ENCODE results near the gene DDX1. TPM values are rescaled to one million over a fixed set of nuclear protein-coding genes. Genes with fewer than 3 reads are reported as not detected.

Gene DDX1
- total and polyA plus RNA-seq, 2 donors (not counting 1 experiment from before 2014, with no cell fraction given): 13.2 to 52.6 TPM

- POLR2A ChIA-PET: no interaction called here
- Histone ChIP-seq H3K4me1 (ENCODE audit: control insufficient read depth in 2 of 2, insufficient read depth in 2 of 2, low read length in 2 of 2) (peaks cover 9 to 13% of the 10 kb centered on the region in 2 donors), H3K9me3 (ENCODE audit: control extremely low read depth in 1 of 3, control insufficient read depth in 2 of 3, insufficient read depth in 1 of 3, low read length in 2 of 3) (peaks cover 0 to 6% (median 0%) of the 10 kb centered on the region in 3 donors), H3K36me3 (replicated peaks in 1 of 2; ENCODE audit: control extremely low read depth in 1 of 2, control insufficient read depth in 1 of 2, extremely low read depth in 1 of 2, insufficient read depth in 2 of 2, low read length in 1 of 2) (no peaks in the 10 kb centered on the region), H3K27me3 (replicated peaks in 1 of 4; ENCODE audit: control extremely low read depth in 1 of 4, control insufficient read depth in 3 of 4, insufficient read depth in 4 of 4, low read length in 3 of 4) (peaks cover 0 to under 1% (median 0%) of the 10 kb centered on the region in 4 experiments), H3K4me2 (replicated peaks; ENCODE audit: low read depth, low read length, poor library complexity, severe bottlenecking) (no peak overlapping the region), H4K20me1 (ENCODE audit: control insufficient read depth, insufficient read depth, low read length, poor library complexity, severe bottlenecking) (no peaks in the 10 kb centered on the region), H3K27ac (ENCODE audit: low read length in 2 of 2) (no peak overlapping the region), H3K4me3 (ENCODE audit: control extremely low read depth in 1 of 5, extremely low read depth in 1 of 5, insufficient read depth in 1 of 5, low read depth in 2 of 5, low read length in 4 of 5) (no peak overlapping the region), H2AFZ (ENCODE audit: insufficient read depth, low read depth, low read length, poor library complexity, severe bottlenecking) (no peak overlapping the region), H3K79me2 (ENCODE audit: control insufficient read depth, insufficient read depth, low read length) (no peaks in the 10 kb centered on the region), H3K9ac (ENCODE audit: low read length) (no peak overlapping the region)
- no peak for TF ChIP-seq EZH2 (IDR thresholded peaks at IDR 0.05; ENCODE audit: borderline replicate concordance, insufficient read depth, low read depth, low read length, poor library complexity, severe bottlenecking)
- TF ChIP-seq, protein P1, sequence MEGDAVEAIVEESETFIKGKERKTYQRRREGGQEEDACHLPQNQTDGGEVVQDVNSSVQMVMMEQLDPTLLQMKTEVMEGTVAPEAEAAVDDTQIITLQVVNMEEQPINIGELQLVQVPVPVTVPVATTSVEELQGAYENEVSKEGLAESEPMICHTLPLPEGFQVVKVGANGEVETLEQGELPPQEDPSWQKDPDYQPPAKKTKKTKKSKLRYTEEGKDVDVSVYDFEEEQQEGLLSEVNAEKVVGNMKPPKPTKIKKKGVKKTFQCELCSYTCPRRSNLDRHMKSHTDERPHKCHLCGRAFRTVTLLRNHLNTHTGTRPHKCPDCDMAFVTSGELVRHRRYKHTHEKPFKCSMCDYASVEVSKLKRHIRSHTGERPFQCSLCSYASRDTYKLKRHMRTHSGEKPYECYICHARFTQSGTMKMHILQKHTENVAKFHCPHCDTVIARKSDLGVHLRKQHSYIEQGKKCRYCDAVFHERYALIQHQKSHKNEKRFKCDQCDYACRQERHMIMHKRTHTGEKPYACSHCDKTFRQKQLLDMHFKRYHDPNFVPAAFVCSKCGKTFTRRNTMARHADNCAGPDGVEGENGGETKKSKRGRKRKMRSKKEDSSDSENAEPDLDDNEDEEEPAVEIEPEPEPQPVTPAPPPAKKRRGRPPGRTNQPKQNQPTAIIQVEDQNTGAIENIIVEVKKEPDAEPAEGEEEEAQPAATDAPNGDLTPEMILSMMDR (IDR thresholded peaks at IDR 0.05): no peak
- WGBS (ENCODE audit: insufficient coverage): 100% methylated on average over 1 of the region's 1 CpG
- intact Hi-C loops (cut with micrococcal nuclease): no loop called here
- H3K9me3 Mint-ChIP-seq (ENCODE audit: insufficient read depth): no peaks in the 10 kb centered on the region
- H3K4me3 Mint-ChIP-seq: no peak overlapping the region
- H3K27ac Mint-ChIP-seq: no peak overlapping the region
- CTCF ChIA-PET: interaction anchor here (5.9 kb wide), 1 partner anchor 7 kb away, joined by 35 read pairs; no protein-coding TSS in a partner anchor
- DNase-seq: no peak
- no peak for ATAC-seq (ENCODE audit: low read depth)
- H3K4me1 Mint-ChIP-seq: peaks cover 16% of the 10 kb centered on the region
- H3K27me3 Mint-ChIP-seq: peaks cover 5% of the 10 kb centered on the region
Measured at GRCh38 chr2:15583826-15584225, 7.8 kb upstream of the DDX1 start.

- Histone ChIP-seq H3K9me3 (ENCODE audit: control extremely low read depth in 1 of 3, control insufficient read depth in 2 of 3, insufficient read depth in 1 of 3, low read length in 2 of 3) (peaks cover 0 to 6% (median 0%) of the 10 kb centered on the region in 3 donors), H3K4me3 (ENCODE audit: control extremely low read depth in 1 of 5, extremely low read depth in 1 of 5, insufficient read depth in 1 of 5, low read depth in 2 of 5, low read length in 4 of 5) (no peak overlapping the region), H3K9ac (ENCODE audit: low read length) (no peak overlapping the region), H4K20me1 (ENCODE audit: control insufficient read depth, insufficient read depth, low read length, poor library complexity, severe bottlenecking) (no peaks in the 10 kb centered on the region), H3K36me3 (replicated peaks in 1 of 2; ENCODE audit: control extremely low read depth in 1 of 2, control insufficient read depth in 1 of 2, extremely low read depth in 1 of 2, insufficient read depth in 2 of 2, low read length in 1 of 2) (no peaks in the 10 kb centered on the region), H3K4me1 (ENCODE audit: control insufficient read depth in 2 of 2, insufficient read depth in 2 of 2, low read length in 2 of 2) (peaks cover 9 to 13% of the 10 kb centered on the region in 2 donors), H3K27me3 (replicated peaks in 1 of 4; ENCODE audit: control extremely low read depth in 1 of 4, control insufficient read depth in 3 of 4, insufficient read depth in 4 of 4, low read length in 3 of 4) (no peaks in the 10 kb centered on the region), H3K79me2 (ENCODE audit: control insufficient read depth, insufficient read depth, low read length) (no peaks in the 10 kb centered on the region), H3K4me2 (replicated peaks; ENCODE audit: low read depth, low read length, poor library complexity, severe bottlenecking) (no peak overlapping the region), H3K27ac (ENCODE audit: low read length in 2 of 2) (no peak overlapping the region), H2AFZ (ENCODE audit: insufficient read depth, low read depth, low read length, poor library complexity, severe bottlenecking) (no peak overlapping the region)
- TF ChIP-seq EZH2 (IDR thresholded peaks at IDR 0.05; ENCODE audit: borderline replicate concordance, insufficient read depth, low read depth, low read length, poor library complexity, severe bottlenecking): no peak
- TF ChIP-seq, protein P1 (IDR thresholded peaks at IDR 0.05): no peak
- ChIA-PET POLR2A (no interaction called here), CTCF (interaction anchor here (5.9 kb wide), 1 partner anchor 8 kb away, joined by 35 read pairs; no protein-coding TSS in a partner anchor)
- DNase-seq: no peak
- Mint-ChIP-seq H3K4me1 (peaks cover 16% of the 10 kb centered on the region), H3K4me3 (no peak overlapping the region), H3K9me3 (ENCODE audit: insufficient read depth) (no peaks in the 10 kb centered on the region), H3K27me3 (peaks cover 5% of the 10 kb centered on the region), H3K27ac (no peak overlapping the region)
- no peak for ATAC-seq (ENCODE audit: low read depth)
- intact Hi-C loops (cut with micrococcal nuclease): no loop called here
Measured at GRCh38 chr2:15584316-15584715, 7.4 kb upstream of the DDX1 start.
